ENCODE results near the gene DRAM2.

DRAM2 gene

GRCh38 chr1:111139956-111140679, at the start of gene DRAM2, which contains the start of gene CEPT1:
Gene DRAM2 (minus strand): TSS chr1:111140093. CDS start chr1:111131554, 8,539 bp downstream.
Gene CEPT1 (plus strand): TSS chr1:111140223. CDS start chr1:111147715, 7,492 bp downstream.
- peak; percentile 93 for DNase-seq (ENCODE audit: low spot score)
- TF ChIP-seq CTCF (IDR thresholded peaks at IDR 0.05; ENCODE audit: extremely low read depth, missing control alignments), result no peak

GRCh38 chr1:111184663-111185062, 44.8 kb upstream of the DRAM2 start:
- no peak for TF ChIP-seq CTCF (IDR thresholded peaks at IDR 0.05; ENCODE audit: extremely low read depth, missing control alignments)
- no peak for DNase-seq (ENCODE audit: low spot score)

- DNase-seq (ENCODE audit: low spot score), result no peak
- TF ChIP-seq CTCF (IDR thresholded peaks at IDR 0.05; ENCODE audit: extremely low read depth, missing control alignments), result no peak
These were observed 43.6 kb upstream of the DRAM2 start for GRCh38 chr1:111183308-111184069.

GRCh38 chr1:111182052-111182451, 42.2 kb upstream of the DRAM2 start:
- TF ChIP-seq CTCF (IDR thresholded peaks at IDR 0.05; ENCODE audit: extremely low read depth, missing control alignments), result no peak
- no peak for DNase-seq (ENCODE audit: low spot score)

- TF ChIP-seq CTCF (IDR thresholded peaks at IDR 0.05; ENCODE audit: extremely low read depth, missing control alignments), result no peak
- no peak for DNase-seq (ENCODE audit: low spot score)
These were observed 40.2 kb upstream of the DRAM2 start for GRCh38 chr1:111179968-111180533.

GRCh38 chr1:111176678-111177077, 36.8 kb upstream of the DRAM2 start:
- DNase-seq (ENCODE audit: low spot score), result no peak
- no peak for TF ChIP-seq CTCF (IDR thresholded peaks at IDR 0.05; ENCODE audit: extremely low read depth, missing control alignments)

- DNase-seq (ENCODE audit: low spot score), result no peak
- no peak for TF ChIP-seq CTCF (IDR thresholded peaks at IDR 0.05; ENCODE audit: extremely low read depth, missing control alignments)
These were observed 35.5 kb upstream of the DRAM2 start for GRCh38 chr1:111175349-111175748.

Measured in GM20000 (cell line).